HG03521 (cell line): ENCODE measurements around the gene AUTS2.

Experiments
- ATAC-seq: cut with Tn5 transposase; IDR thresholded peaks from one replicate; pipeline ENCODE4 v1.9.1; 2021; ENCODE audit warnings: mild to moderate bottlenecking, moderate library complexity; ENCODE audit not compliant: unreplicated experiment

AUTS2 gene

DNA sequence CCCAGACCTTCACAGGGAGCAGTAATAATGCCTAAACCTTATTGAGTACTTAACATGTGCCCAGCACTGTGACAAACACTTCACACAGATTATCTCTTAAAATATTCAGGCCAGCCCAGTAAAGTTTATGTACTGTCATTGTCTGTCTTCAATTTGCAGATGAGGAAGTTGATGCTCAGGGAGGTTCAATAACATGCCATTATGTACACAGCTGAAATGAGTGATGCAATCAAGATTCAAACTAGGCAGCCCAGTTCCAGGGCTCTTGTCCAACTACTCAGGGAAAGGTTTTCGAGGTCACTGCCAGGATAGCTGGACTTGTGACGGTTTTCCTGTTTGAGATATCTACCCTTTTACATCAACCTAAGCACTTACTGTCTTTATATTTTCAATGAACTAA lies 56.1 kb downstream of the AUTS2 start:
- ATAC-seq: no peak

DNA sequence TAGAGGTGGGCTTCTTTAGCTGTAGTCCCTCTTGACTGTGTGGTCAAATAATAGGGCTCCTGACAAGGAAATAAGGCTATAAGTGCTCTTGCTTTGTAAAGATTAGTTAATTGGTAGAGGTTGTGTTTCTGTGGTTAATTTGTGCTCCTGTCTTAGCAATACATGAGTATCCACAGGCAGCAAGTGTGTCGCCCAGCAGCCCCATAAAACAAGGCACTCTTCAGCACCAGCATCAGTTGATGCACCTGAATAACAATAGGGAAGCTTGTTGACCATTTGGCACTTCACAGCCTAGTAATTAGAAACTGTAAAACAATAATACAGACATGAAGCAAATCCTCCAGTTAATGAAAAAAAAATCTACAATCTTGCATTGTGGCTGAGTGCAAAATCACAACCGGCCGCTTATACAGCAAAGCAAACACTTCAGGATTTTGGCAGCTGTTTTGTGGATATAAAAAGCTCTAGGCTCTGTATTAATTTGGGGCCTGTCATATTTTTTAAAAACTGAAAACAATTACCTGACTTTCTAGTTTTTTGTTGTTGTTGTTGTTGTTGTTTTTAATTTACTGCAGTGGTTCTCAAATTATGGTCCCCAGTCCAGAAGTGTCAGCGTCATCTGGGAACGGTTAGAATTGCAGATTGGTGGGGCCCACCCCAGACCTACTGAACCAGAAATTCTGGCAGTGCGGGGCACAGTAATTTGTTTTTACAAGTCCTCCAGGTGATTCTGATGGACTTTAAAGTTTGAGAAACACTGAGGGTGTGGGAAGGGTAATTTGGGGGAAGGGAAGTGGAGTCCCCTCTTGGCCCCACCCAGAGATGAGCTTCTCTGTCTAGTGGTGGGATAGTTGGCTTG lies 56.8 kb downstream of the AUTS2 start:
- ATAC-seq: no peak

DNA sequence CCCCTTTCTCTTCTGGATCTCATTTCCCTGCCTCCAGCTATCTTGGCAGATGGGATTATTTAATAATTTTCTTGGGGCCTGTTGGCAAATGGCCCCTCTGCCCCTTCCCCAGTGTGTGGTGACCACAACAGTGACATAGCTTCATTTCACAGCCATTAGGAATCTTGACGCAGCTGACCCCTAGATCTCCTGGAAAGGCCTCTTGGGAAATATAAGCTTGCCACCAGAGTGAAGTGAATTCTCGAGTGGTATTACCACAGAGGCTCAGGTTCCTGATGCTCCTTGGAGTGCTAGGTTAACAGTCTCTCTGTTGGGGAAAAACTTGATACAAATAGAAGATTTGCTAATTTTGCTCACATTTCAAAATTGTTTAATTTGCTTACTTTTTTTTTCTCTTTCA lies 57.8 kb downstream of the AUTS2 start:
- no peak for ATAC-seq

DNA sequence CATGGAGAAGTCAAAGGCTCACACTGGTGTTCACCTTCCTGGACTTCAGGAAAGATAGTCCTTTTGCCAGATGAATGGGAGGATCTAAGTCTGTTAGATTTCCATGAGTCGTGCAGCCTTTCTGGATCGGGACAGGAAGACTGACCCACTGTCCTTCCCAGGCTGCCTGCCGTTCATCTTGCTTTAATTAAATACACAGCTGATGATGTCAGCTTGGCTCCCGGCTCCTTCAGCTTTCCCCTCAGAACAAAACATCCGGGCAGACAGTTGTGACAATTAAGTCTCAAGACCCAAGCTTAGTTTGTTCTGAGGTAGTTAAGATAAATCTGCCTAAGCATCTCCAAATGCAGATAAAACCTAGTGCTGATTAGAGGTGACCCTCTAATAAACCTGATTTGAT lies 58.6 kb downstream of the AUTS2 start:
- ATAC-seq: no peak

DNA sequence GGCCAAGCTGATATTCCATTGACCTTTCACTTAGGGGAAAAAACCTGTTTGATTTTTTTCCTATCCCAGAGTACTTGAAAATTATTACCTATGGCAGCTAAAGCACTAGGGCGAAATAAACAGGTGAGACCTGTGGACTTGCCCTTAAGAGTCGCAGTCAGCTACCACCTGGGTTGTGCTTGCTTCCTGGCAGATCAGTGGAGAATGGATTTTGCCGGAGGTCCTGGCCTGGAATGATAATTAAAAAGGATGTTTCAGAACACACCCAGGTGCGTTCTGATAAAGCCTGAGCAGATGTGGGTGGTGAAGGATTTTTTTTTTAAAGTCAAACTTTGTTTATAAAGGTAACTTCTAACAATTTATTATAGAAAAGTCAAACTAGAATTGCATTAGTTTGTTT lies 59.1 kb downstream of the AUTS2 start:
- ATAC-seq: no peak

DNA sequence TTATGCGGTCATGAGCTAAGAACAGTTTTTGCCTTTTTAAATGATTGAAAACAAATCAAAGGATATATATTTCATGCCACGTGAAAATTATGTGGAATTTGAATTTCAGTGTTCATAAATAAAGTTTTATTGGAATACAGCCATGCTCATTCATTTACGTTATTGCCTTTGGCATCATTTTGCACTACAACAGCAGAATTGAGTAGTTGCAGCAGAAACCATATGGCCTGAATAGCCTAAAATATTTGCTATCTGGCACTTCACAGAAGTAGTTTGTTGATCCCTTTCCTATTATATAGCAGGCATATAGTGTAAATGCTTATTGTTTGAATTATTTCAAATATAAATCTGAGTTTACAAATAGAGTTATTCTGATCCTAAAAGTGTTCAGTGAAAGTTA lies 59.7 kb downstream of the AUTS2 start:
- no peak for ATAC-seq

DNA sequence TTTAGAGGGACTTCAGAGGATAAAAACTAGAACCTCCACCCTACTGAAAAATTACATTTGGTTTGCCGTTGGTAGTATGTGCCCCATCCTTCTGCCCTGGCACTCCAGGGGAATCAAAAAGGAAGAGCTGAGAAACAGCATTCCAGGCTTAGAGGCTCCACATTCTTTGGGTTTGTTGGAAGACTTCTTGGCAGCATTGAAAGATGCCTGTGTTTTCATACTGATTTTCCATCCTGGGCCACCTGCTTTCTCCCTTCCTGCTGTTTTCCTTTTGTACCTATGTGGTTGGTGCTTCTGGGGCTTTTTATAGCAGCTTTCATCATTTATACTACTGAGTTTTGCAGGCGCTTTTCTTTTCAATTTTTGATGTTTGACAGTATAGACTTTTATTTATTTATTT lies 61.7 kb downstream of the AUTS2 start:
- no peak for ATAC-seq

DNA sequence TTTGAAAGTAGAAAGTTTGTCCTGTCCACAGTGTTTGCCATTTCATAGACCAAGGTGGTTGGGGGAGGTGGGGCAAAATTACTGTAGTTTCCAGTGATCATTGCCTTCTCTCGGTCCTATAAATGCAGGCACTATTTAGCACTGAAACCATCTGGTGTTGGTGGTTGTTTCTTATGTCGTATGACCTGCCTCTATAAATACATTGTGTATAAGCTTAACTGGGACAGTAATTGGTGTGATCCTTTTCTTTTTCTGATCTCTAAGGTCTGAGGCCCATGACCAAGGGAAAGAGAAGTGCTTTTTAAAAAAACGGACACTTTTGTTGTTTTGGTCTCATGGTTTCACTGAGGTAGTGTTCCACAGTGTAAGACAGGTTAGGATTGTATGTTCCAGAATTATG lies 63.1 kb downstream of the AUTS2 start:
- peak; percentile 50 for ATAC-seq

DNA sequence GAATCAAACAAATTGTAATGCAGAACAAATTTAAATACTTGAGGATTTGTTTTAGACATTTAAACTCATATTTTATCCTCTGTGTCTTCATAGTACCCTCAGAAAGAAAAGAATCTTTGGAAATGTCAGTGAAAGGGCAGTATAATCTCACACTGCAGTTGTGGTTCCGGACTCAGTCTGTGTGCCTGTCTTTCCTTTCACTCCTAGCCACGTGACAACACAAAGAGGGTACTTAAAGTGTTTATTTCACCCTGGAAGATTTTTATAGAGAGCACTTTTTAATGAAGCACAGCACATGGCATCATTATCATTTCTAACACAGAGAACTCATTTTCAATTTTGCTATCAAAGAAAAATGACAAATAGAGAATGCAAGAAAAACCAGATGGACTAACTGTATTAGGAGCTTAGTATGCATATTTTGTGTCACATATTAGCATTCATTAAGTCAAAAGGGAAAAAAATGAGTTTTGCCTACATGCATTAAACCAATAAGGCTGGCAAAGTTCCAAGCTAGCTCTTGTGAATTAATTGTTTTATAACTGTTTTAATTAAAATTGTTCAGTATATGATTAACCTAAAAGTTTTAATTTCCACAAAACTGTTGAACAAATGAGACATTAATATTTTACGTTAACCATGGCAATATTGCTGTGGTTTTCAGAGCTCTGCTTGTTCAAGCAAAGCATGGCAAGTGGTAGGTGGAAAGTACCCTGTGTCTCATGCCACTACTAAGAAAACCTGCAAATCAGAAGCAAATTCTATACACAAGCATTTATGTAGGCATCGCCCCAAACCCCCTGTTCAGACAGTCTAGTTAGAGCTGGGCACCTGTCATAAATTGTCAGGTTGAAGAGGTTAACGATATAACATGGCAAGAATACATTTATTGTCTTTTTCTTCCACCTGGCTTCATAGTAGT lies 65.9 kb downstream of the AUTS2 start:
- ATAC-seq: no peak

DNA sequence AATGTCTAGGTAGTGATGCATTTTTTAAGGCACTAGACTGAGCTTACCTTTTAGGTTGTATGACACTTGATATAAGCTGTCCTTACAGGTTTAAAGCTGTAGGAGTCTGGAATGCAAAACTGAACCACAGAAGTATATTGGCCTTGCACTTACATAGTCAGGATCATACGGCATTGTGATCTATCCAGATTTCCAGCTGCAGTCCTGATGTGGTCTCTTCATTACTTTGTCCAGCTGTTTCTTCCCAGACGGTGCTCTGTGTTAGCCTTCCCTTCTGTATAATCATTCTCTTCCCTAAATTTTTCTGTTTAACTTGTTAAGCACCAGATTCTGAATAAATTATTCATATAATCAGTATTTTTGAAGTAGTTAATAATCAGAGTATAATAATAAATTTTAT lies 67.1 kb downstream of the AUTS2 start:
- ATAC-seq: no peak

DNA sequence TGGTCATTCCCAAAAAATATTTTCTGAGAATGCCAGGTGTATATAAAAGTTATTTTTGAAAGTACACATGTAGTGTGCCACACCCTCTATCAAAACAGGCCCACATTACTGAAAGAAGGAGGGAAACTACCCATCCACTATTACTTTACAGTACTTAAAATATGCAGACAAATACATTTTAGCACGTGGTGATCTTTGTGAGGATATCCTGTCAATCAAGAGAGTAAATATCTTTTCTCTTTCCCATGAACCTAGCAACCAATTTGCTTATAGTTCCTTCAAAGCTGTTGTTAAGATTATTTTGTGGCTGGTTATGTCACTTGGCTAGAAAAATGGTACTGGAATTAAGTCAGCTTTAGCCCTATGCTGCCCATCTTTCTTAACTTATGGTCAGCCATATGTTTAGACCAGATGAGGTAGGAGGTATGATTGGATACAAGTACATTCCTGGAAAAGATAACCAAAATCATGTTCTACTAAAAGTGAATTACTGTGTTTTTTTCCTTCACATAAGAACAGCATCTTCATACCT lies 70.1 kb downstream of the AUTS2 start:
- ATAC-seq: no peak

DNA sequence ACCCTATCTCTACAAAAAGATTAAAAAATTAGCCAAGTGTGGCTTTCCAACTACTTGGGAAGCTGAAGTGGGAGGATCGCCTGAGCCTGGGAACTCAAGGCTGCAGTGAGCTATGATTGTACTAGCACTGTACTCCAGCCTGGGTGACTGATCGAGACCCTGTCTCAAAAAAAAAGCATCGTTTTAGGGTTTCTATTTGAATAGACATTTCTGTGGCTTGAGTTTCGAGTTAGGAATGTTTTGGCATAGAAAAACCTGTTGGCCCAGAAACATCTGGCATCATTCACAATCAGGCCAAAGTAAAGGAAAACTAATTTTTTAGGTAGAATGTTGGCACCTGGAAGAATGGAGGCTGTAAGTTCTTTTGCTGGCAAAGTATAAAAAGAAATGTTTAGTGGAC lies 72.4 kb downstream of the AUTS2 start:
- ATAC-seq: no peak

DNA sequence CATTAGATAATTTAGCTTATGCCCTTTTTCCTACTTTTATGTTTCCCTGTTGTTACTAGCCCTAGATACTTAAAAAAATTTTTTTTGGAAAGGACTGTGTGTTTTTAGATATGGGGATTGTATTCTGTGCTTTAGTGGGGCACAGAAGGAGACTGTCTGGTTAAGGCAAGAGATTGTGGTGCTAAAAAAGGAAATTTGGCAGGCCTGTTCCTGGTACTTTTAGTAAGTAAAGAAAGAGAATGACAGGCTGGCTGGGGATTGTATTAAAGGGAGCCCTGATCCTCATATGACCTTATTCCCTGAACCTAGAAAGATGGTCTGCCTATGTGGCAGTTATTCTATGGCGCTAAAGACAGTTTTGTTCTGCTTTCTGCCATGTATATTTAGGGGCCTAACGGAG lies 74.8 kb downstream of the AUTS2 start:
- ATAC-seq: no peak

DNA sequence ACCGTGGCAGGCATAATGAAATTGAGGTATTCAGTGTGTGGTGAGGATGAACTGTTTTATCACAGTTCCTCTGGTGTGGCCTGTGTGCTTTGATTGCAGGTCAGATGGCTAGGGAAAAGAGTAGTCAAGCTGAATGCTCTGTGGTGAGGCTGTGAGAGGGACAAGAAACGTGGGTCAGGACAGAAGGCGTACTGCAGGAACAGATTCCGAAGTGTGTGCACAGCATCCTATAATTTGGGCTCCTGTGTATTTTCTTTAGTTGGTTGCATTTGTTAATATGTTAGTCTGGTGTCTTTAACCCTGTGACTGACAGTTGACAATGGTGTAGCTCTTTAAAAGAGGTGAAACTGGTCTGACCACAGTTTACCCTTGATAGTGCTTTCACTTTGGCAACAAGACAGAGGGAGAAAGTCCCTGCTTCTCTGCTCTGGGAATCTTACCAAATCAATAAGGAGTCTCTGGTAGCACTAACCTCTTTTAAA lies 76.5 kb downstream of the AUTS2 start:
- ATAC-seq: peak; percentile 74

DNA sequence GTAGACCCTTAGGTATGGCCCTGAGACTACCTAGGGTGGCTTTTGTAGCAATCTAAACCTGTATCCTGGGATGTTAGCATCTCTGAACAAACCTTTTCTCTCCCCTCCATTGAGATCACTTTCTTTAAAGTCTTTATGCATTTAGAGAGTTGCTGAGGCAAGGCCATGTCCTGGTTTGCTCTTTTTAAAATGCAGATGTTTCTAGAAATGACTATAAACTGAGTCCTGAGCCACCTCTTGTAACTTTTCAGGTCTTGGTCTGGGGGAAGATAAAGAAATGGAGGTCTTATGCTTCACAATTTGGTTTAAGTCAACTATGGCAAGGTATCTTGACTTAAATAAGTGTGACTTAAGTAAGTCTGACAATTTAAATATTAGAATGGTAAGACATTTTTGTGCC lies 78.0 kb downstream of the AUTS2 start:
- no peak for ATAC-seq

DNA sequence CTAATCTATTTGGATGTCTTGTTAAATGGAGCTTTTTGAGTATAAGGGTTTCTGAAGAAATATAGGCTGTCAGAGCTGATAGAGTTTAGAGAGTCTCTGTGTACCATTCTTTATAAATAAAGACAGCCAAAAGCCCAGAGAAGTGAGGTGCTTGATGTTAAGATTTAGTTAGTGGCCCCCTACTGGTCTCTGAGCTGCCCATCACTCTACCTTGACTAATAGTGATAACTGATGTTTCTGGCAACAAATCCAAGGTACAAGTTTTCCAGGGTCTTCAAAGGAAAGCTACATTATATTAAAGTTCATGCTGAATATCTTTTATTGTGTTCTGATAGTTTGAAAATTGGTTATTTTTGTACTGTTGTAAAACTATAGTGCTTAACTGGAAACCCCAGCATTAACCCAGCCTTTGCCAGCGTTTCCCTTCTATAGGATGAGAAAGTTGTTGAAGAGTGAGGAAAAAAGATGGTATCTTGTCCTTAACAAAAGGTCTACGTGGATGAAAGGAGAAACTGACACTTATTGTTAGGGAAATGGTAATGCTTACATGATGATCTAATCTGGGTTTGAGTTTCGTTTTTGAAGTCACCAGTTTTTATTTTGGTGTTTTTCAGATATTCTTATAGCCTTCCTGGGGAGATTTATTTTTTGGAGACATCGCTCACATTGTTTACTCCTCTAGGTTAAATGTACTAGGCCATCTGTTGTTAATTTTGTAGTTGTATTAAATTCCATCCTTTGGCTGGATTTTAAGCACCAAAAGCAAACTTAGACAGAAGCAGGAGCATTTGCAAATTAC lies 79.0 kb downstream of the AUTS2 start:
- no peak for ATAC-seq

DNA sequence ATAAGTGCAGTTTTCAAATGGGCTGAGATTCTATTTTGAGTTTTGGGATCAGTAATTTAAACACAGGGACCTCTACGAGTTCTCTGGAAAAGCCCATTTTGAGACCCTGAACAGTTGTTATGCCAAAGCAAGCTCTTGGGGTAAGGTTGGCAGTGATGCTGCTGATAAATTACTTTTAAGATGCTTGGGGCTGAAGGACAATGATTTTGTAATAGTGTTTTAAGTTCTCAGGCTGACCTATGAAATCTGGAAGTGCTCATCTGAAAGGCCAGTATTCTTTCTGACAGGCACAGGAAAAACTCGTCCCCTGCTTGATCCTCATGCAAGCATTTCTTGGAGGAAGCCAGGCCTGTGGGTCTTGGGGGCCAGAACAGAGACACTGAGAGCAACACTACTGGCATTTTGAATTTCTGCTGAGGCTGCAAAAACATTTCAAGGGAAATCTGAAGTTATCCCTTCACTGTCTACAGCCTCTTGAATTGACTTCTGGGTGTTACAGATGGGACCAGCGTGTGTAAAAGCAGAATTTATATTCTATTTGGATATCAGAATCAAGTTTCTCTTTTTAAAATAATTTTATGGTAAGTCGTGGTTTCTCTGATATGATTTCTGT lies 79.7 kb downstream of the AUTS2 start:
- ATAC-seq: no peak

DNA sequence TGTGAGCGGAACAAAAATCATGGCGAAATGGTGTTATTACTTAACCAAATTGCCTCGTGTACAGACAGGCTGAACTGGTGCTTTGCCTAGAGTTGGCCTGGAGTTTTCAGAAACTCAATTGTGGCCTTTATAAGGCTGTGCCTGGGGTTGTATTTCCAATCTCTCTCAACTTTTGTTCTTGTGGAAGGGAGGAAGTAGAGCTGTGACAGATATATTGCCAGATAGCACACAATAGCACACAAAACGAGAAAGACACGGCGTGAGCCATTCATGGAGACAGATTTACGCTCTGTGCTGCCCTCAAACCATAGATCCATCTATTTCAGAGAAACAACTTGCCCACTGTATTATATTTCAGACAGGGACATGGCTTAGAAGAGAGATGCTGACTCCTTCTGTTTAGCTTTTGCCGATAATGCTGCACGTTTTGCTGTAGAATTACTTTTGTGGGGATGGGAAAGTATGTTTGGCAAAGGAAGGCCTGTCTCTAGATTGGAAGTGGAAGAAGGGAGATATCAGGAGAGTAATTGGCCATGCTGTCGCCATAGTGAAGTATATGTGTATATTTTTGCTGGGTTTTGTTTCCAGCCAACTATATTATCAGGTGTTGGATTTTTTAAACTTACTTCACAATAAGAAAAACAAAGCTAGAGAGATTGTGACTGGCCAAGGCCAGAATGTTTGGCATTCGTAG lies 80.4 kb downstream of the AUTS2 start:
- no peak for ATAC-seq

DNA sequence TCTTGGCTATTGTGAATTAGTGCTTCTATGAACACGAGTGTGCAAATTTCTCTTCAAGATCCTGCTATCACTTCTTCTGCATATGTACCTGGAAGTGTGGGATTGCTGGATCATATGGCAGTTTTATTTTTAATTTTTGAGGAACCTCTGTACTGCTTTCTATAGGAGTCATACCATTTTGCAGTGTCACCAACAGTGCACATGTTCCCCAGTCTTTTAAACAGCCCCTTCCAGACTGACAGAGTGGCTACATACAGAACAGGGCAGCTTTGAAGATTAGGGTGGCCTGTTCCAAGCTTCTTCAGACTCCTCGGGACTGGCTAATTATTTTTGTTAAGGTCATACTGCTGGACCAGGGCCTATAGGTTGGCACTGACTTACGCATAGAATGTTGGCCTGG lies 82.9 kb downstream of the AUTS2 start:
- no peak for ATAC-seq

DNA sequence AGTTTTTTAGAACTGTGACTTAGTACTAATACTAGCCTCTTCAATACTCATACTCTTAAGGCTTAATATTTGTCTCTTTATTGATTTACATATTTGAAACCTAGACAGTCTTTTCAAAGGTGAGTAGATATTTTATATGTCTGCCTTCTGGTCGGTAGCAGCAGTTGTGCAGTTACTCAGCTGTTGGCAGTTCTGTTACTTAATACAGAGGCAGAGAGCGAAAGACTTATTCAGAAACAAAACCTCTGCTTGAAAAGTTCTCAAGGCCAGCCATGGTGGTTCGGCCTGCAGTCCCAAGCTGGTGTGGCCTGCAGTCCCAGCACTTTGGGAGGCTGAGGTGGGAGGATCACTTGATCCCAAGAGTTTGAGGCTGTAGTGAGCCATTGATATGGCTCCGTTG lies 84.2 kb downstream of the AUTS2 start:
- ATAC-seq: no peak
